NCI-H526 treated with DMSO at 0.1 percent for 48 hours (cell line): ENCODE data around the gene HOXA6.

Experiments used
- DNase-seq: peaks from one replicate; lab custom pipeline; 2025; lab: John Stamatoyannopoulos, UW

The HOXA6 gene

GRCh38 chr7:27161214-27161720, 13.7 kb upstream of the HOXA6 start:
- DNase-seq: no peak

DNA sequence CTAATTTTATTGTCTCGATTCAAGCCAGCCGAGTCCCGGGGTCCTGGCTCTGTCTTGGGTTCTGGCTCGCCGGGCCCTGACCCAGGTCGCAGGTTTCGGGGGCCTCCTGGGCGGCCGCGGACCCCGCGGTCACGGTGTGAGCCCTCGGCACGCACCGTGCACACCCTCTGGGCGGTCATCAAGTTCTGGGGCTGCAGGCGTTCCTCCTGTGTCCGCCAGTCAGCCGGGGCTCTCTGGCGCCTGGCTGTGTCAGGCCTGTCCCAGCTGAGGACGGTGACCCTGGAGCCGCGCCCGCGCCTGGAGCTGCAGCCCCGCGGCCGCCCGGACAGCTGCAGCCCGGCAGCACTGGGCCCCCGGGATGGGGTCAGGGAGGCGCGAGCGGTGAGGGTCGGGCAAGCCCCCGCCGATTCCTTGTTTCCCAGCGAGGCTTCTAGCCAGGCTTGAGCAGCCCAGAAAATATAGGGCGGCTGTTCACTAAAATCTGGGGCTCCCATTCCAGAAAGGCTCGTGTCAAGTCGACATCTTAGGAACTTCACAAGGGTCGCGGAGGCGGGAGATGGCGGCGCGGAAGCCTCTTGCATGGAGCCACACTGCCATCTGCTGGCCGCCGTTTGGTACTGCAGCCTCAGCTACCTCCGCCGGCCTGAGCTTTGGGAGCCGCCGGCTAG, 13.1 kb upstream of the HOXA6 start:
- no peak for DNase-seq

GRCh38 chr7:27160145-27160545, 12.6 kb upstream of the HOXA6 start:
- DNase-seq: no peak

DNA sequence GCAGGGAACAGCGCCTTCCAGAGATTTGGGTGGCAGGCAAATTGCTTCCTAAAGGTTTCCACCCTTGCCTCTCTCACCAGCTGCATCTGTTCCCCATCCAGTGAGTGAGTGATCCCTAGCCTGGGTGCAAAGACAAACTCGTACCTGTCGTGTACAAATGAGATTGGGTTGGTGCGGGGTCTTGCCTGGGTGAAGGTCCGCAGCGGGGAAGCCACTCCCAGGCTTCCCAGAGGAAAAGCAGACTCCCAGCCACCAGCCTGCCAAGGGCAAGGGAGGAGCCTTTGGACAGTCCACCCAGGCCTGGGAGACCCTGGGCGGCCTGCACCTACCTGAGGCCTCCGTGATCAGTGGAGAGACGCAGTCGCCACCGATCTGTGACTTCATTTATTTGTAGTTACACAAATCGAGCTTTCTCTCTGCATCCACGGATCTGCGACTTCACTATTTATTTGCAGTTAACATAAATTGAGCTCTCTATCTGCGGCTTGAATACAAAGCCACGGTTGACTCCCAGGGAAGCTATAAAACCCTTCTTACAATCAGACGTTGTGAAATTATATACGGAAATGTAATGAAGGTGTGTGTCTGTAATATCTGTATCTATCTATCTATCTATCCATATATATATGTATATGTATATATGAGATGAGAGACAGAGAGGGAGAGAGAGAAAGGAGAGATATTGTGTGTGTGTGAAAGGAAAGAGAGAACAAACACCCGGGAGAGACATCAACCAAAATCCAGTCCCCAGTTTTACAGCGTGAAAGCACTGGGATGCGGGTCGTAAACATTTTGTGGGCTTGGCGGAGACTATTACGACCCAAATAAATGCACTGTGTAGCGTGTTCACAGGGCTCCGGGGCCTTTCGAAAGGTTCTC, 11.9 kb upstream of the HOXA6 start:
- no peak for DNase-seq

- no peak for DNase-seq
Observed at GRCh38 chr7:27158436-27159265, 11.1 kb upstream of the HOXA6 start.

DNA sequence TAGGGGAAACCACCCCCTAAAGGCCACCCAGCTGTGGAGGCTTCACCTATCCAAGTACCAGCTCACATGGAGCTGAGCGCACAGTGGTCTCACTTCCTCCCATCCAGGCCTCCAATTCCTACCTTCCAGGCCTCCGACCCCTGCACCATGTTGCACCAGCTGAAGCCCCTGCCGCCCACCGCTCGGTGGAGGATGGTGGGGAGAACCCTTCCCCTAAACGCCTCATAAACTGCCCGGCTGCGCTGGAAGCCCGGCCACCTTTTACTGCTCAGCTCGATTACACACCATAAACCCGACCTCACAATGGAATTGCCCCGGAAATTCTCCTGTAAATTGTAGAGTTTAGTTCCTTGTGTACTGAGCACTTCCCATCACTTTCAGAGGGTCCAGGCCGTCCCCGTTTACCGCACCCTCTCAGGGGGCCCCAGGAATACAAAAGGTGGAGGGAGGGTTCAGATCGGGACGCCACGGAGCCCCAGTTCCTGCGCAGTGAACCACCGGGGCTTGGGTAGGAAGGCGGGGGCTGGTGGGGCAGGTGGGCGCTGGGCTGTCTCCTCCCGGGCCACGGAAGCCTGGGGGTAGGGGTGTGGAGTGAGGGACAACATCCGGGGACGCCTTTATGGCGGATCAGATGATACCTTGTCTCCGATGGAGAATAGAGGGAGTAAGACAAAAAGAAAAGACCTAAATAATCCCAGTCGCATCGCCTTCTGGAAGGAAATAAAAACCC, 10.3 kb upstream of the HOXA6 start:
- DNase-seq: no peak

- no peak for DNase-seq
Observed at GRCh38 chr7:27156916-27157701, 9.5 kb upstream of the HOXA6 start.

DNA sequence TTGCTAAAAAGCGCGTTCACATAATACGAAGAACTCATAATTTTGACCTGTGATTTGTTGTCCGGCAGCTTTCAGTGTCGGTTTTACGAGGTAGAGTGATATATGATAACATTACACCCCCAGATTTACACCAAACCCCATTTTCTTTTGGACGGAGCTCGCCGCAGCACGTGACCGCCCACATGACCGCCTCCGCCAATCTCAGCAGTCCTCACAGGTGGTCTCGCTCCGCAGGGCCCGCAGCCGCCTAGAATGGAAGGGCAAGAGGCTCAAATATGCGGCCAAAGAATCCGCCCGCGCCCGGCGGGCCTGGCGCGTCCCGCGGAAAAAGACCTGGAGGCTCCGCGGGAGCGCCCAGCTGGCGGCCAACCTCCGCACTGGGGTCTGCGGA, 8.9 kb upstream of the HOXA6 start, which contains the start of gene HOXA7:
TSS of gene HOXA7 (minus strand) at position 168 of the 391 bp plus-strand sequence. CDS start at position 38, 130 bp downstream.
- no peak for DNase-seq

DNA sequence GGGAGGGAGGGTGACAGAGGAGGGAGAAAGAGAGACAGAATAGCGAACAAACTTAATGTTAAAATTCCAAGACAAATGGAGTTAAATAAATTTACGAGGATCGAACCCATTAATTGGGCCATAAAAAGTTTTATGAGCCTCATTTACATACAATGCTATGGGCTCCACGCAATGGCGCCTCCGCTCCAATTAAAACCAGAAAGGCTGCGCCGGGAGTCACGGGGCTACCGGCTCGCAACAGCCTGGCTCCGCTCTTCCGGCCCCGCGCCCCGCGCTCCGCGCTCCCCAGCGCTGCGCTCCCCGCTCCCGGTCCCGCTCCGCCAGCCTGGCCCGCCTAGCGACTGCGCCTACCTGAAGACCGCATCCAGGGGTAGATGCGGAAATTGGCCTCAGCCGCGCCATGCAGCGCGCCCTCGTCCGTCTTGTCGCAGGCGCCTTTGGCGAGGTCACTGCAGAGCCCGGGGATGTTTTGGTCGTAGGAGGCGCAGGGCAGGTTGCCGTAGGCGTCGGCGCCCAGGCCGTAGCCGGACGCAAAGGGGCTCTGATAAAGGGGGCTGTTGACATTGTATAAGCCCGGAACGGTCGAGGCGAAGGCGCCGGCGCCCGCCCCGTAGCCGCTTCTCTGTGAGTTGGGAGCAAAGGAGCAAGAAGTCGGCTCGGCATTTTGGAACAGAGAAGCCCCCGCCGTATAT, 8.4 kb upstream of the HOXA6 start:
- no peak for DNase-seq

DNA sequence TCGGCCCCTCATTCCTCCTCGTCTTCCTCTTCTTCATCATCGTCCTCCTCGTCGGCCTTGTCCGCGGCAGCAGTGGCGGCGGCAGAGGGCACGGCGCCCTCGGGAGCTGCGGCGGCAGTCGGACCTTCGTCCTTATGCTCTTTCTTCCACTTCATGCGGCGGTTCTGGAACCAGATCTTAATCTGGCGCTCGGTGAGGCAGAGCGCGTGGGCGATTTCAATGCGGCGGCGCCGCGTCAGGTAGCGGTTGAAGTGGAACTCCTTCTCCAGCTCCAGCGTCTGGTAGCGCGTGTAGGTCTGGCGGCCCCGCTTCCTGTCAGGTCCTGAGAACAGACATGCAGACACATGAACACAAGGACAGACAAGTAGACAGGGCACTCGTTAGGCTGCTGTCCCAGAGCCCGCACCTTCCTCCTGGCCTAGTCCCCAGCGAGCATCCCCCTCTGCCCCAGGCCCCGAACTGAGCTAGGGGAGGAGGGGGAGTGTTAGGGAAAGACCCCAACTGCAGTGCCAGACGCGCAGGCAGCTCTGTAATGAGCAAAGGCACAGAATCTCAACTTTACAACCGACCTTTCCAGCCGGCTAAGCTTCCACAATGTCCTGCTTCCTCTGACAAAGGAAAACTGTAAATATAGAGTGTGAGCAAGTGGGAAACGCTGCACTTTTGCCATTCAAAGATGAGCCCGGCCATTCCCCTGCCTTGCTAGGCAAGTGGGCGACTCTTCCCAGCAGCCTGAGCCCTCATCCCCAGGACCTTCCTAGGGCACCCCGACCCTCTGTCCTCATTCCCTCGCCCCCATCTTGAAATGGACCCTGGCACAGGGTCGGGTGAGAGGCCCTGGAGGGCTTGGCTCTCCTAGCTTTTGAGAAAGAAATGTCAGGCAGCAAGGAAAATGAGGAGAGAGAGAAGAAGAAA, 7.6 kb upstream of the HOXA6 start:
- DNase-seq: no peak

GRCh38 chr7:27154369-27154768, 6.8 kb upstream of the HOXA6 start:
- no peak for DNase-seq

- no peak for DNase-seq
Observed at GRCh38 chr7:27153526-27153925, 6.0 kb upstream of the HOXA6 start.

GRCh38 chr7:27152816-27153442, 5.4 kb upstream of the HOXA6 start:
- no peak for DNase-seq

GRCh38 chr7:27151931-27152815, 4.6 kb upstream of the HOXA6 start, which contains the start of gene HOXA3:
Gene HOXA3 (minus strand): TSS chr7:27152583. CDS start chr7:27110640, 41,943 bp downstream.
- DNase-seq: no peak

DNA sequence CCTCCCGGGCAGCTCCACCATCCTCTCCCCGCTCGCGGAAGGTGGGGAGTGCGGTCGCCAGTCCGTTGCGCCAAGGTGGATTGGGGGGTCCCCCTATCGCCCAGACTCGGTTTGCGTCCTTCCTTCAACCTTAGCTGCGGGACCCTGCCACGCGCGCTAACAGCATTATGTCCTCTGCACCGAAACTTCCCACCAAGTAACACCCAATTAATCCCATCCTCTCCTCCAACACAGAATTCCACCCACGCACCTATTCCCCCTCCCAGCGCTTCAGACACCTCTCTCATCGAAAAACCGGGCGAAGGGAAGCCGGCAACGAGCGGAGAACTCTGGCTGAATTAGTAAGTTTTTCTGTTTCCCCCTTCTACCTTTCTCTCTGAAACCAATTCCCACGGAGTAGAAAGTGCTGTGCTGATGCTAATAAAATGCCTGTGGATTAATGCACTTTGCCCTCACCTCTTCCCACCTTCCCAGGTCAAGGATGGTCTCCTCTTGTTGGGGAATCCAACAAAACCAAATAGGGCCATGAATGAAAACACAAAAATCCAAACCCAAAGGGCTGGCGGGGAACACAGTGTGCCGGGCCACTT, 3.9 kb upstream of the HOXA6 start:
- DNase-seq: no peak

- DNase-seq: no peak
Observed at GRCh38 chr7:27150568-27151340, 3.2 kb upstream of the HOXA6 start.
